Karpas-422 (cell line): ENCODE data around the gene MCU. TPM values are rescaled to one million over a fixed set of nuclear protein-coding genes. Genes with fewer than 3 reads are reported as not detected.
"Not testable (repeated sequence)": the region's sequence is repeated elsewhere in the genome, so short reads cannot be mapped to it uniquely, and the experiment has no call there.

Experiments
- DNase-seq: peaks from one replicate; pipeline ENCODE4 v3.0.0-alpha.2; 2015
- H2AFZ ChIP-seq: fragments of 200-600 bp; sonication (generic); 2 replicates; pipeline ENCODE4 v1.6.1; 2014; ENCODE audit warnings: antibody characterized with exemption, low read length, mixed read lengths
- H3K27ac ChIP-seq: fragments of 200-600 bp; sonication (generic); 2 replicates; pipeline ENCODE4 v1.5.1; 2014; ENCODE audit warnings: mild to moderate bottlenecking, low read length, moderate library complexity
- H3K27me3 ChIP-seq: fragments of 200-600 bp; sonication (generic); 2 replicates; pipeline ENCODE4 v1.6.1; 2014; ENCODE audit warnings: low read length, mixed read lengths
- H3K36me3 ChIP-seq: fragments of 200-600 bp; sonication (generic); 2 replicates; pipeline ENCODE4 v1.6.1; 2014; ENCODE audit warnings: low read length, mixed read lengths; ENCODE audit not compliant: insufficient read depth
- H3K4me1 ChIP-seq: fragments of 200-600 bp; sonication (generic); 2 replicates; pipeline ENCODE4 v1.6.1; 2014; ENCODE audit warnings: mild to moderate bottlenecking, low read length, mixed read lengths
- H3K4me2 ChIP-seq: fragments of 200-600 bp; sonication (generic); 2 replicates; pipeline ENCODE4 v1.6.1; 2014; ENCODE audit warnings: low read length, low read depth, mild to moderate bottlenecking; ENCODE audit not compliant: poor library complexity, severe bottlenecking
- H3K4me3 ChIP-seq: fragments of 200-600 bp; sonication (generic); 2 replicates; pipeline ENCODE4 v1.5.1; 2014; ENCODE audit warnings: mild to moderate bottlenecking, antibody characterized with exemption, low read length, mixed read lengths
- H3K79me2 ChIP-seq: fragments of 200-600 bp; sonication (generic); 2 replicates; pipeline ENCODE4 v1.6.1; 2014; ENCODE audit warnings: mild to moderate bottlenecking, low read length, mixed read lengths
- H3K9ac ChIP-seq: fragments of 200-600 bp; sonication (generic); 2 replicates; pipeline ENCODE4 v1.6.0; 2014; ENCODE audit warnings: low read length
- H3K9me2 ChIP-seq: fragments of 200-600 bp; sonication (generic), shearing (Covaris generic); replicated peaks from 2 replicates; pipeline ENCODE4 v1.6.0; 2014; ENCODE audit warnings: mild to moderate bottlenecking, low read length, moderate library complexity; ENCODE audit not compliant: insufficient read depth
- H3K9me3 ChIP-seq: fragments of 300-700, 200-600 bp; sonication (generic); 2 replicates; pipeline ENCODE4 v1.6.1; 2014; ENCODE audit warnings: low read length, mixed read lengths
- H4K20me1 ChIP-seq: fragments of 200-600 bp; sonication (generic); 2 replicates; pipeline ENCODE4 v1.6.1; 2014; ENCODE audit warnings: mild to moderate bottlenecking, antibody characterized with exemption, low read length, low read depth; ENCODE audit not compliant: insufficient read depth
- total RNA-seq: library from RNA; depleted of rRNA; stranded (reverse); fragments of >200 nt; shearing (Covaris generic); gene quantifications from 2 replicates; pipeline ENCODE4 v1.2.3, GENCODE V29; 2014; ENCODE audit warnings: low replicate concordance

Gene MCU
- total RNA-seq, 1 experiment from 2014 or later, result 41.3 TPM

DNA sequence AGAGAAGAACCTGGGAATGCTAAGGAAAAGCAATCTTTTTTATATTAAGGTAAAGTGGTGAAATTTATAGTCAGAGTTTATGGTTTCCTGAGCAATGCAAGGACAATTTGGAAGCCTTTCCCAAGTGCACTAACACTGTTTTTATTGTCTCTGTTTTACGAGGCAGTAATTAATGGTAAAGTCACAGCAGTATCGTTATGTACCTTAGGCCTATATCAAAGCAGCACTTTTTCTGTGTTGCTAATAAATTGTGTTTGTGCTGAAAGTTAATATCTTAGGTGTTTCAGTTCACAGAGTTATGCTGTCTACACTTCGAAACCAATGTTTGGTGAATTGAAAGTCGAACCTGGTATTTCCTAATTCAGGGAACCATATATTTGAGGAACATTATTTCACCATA, 220.8 kb downstream of the MCU start:
- Histone ChIP-seq H3K4me2 (no peak overlapping the region), H2AFZ (no peak overlapping the region), H3K9ac (no peak overlapping the region)

DNA sequence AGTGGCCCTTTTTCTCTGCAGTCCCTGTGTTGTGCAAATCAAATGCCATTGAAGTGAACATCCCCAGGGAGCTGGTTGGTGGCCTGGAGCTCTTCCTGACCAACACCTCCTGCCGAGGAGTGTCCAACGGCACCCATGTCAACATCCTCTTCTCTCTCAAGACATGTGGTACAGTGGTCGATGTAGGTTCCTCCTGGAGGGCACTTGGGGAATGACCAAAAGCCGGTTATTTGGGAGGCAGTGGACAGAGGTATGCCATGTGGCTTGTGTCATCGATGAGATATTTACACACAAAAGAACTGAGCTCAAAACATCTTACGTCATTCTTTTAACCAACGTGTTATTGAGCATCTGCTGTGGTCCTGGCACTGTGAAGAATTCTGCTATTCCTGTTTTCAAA, 221.3 kb downstream of the MCU start:
- no peak overlapping the region for H3K4me3 ChIP-seq
- no peak overlapping the region for H2AFZ ChIP-seq
- no peak overlapping the region for H3K27ac ChIP-seq
- no peak overlapping the region for H3K9ac ChIP-seq
- DNase-seq, result no peak
- no peaks in the 10 kb centered on the region for H4K20me1 ChIP-seq
- H3K4me1 ChIP-seq, result peaks cover 6% of the 10 kb centered on the region
- no peak overlapping the region for H3K4me2 ChIP-seq
- no peaks in the 10 kb centered on the region for H3K79me2 ChIP-seq
- H3K9me2 ChIP-seq, result no peaks in the 10 kb centered on the region
- H3K9me3 ChIP-seq, result no peaks in the 10 kb centered on the region
- no peaks in the 10 kb centered on the region for H3K27me3 ChIP-seq
- no peaks in the 10 kb centered on the region for H3K36me3 ChIP-seq

More for the DNA sequence above, 220.8 kb downstream of the MCU start:
- H3K79me2 ChIP-seq, result no peaks in the 10 kb centered on the region
- no peaks in the 10 kb centered on the region for H3K9me2 ChIP-seq
- H4K20me1 ChIP-seq, result no peaks in the 10 kb centered on the region
- H3K9me3 ChIP-seq, result no peaks in the 10 kb centered on the region
- DNase-seq, result no peak
- H3K27me3 ChIP-seq, result no peaks in the 10 kb centered on the region
- no peak overlapping the region for H3K4me3 ChIP-seq
- H3K4me1 ChIP-seq, result peaks cover 6% of the 10 kb centered on the region
- no peak overlapping the region for H3K27ac ChIP-seq
- H3K36me3 ChIP-seq, result no peaks in the 10 kb centered on the region

DNA sequence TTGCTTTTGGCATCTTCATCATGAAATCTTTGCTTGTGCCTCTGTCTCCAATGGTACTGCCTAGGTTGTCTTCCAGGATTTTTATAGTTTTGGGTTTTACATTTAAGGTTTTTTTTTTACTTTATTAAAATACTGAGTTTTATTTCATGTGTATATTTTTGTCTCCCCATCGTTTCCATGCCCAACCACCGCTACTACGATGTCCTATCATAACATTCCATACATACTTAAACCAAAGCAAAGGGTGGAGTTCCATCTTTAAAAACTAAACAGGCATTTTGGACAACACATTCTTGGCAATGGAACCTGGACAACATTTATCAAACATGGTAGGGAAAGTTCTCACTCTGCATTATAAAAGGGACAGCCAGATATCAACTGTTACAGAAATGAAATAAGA, 225.3 kb downstream of the MCU start:
- H3K4me1 ChIP-seq, H3K36me3 ChIP-seq, H3K4me2 ChIP-seq, H3K27ac ChIP-seq, H2AFZ ChIP-seq, DNase-seq, H4K20me1 ChIP-seq, H3K9ac ChIP-seq, H3K4me3 ChIP-seq, H3K9me3 ChIP-seq, H3K27me3 ChIP-seq, H3K79me2 ChIP-seq, H3K9me2 ChIP-seq: not testable (repeated sequence)

DNA sequence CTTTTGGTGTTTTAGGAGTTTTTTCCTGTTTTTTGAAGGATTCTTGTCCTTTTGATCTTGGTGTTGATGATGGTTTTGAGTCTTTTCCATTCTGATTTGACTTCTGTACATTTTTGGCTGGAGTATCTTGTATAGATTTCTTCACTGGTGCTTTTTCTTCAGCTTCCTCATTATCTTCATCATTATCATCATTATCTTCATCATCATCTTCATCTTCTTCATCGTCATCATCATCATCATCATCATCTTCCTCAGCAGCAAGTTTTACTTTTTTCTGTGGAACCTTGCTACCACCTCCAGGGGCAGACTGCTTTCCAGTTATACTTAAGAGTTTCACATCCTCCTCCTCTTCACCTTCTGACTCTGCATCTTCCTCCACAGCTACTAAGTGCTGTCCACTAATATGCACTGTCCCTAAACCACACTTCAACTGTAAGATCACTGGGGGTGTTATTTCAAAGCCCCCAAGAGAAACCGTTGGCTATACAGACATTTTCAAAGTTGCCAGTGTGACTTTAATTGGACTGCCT, 225.9 kb downstream of the MCU start:
- not testable (repeated sequence) for H3K79me2 ChIP-seq, H3K9me2 ChIP-seq, H2AFZ ChIP-seq, H3K9ac ChIP-seq, H3K4me3 ChIP-seq, H3K27ac ChIP-seq, H3K4me1 ChIP-seq, H3K36me3 ChIP-seq, H4K20me1 ChIP-seq, H3K9me3 ChIP-seq, H3K4me2 ChIP-seq, H3K27me3 ChIP-seq
- DNase-seq, result peak; percentile 56

DNA sequence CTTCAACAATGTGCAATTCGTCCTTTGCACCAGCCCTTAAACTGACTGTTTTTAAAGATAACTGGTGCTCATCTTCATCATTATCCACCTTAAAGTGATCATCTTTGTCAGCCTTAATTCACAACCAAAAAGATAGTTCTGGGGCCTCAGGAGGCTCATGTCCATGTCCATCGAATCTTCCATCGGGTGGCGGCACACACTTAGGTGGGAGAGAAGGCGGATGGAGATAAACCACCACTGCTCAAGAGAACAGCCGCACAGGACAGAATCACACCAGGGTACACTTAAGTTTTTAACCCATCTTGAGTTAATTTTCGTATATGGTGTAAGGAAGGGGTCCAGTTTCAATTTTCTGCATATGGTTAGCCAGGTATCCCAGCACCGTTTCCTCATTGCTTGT, 226.4 kb downstream of the MCU start:
- Histone ChIP-seq H3K27ac (no peak overlapping the region), H3K79me2 (no peaks in the 10 kb centered on the region), H2AFZ (no peak overlapping the region), H3K9ac (no peak overlapping the region), H3K27me3 (no peaks in the 10 kb centered on the region), H4K20me1 (no peaks in the 10 kb centered on the region), H3K4me3 (no peak overlapping the region), H3K36me3 (no peaks in the 10 kb centered on the region), H3K4me2 (no peak overlapping the region), H3K9me3 (no peaks in the 10 kb centered on the region), H3K9me2 (no peaks in the 10 kb centered on the region), H3K4me1 (peaks cover 6% of the 10 kb centered on the region)
- DNase-seq, result no peak

DNA sequence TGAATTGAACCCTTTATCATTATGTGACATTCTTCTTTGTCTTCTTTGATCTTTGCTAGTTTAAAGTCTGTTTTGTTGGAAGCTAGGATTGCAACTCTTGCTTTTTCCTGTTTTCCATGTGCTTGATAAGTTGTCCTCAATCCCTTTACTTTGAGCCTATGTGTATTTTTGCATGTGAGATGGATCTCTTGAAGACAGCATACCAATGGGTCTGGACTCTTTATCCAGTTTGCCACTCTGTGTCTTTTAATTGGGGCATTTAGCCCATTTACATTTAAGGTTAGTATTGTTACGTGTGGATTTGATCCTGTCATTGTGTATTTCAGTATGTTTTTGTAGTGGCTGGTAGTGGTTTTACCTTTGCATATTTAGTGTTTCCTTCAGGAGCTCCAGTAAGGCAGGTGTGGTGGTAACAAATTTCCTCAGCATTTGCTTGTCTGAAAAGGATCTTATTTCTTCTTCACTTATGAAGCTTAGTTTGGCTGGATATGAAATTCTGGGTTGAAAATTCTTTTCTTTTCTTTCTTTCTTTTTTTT, 229.3 kb downstream of the MCU start:
- H3K27ac ChIP-seq, H3K36me3 ChIP-seq, H3K4me3 ChIP-seq, H3K4me2 ChIP-seq, H2AFZ ChIP-seq, H3K79me2 ChIP-seq, H3K9me3 ChIP-seq, DNase-seq, H3K9me2 ChIP-seq, H3K27me3 ChIP-seq, H4K20me1 ChIP-seq, H3K9ac ChIP-seq, H3K4me1 ChIP-seq: not testable (repeated sequence)

DNA sequence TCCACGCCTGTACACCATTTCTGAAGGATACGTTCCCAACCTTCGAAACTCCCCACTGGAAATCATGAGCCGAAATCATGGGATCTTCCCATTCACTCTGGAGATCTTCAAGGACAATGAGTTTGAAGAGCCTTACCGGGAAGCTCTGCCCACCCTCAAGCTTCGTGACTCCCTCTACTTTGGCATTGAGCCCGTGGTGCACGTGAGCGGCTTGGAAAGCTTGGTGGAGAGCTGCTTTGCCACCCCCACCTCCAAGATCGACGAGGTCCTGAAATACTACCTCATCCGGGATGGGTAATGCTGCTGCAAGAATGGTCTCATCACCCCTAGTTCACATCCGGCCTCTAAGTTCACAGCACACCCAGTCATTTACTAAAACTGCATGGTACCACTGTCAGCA, 232.4 kb downstream of the MCU start:
- H3K4me3 ChIP-seq, result no peak overlapping the region
- no peaks in the 10 kb centered on the region for H3K27me3 ChIP-seq
- no peak overlapping the region for H3K9ac ChIP-seq
- H3K4me2 ChIP-seq, result no peak overlapping the region
- H3K79me2 ChIP-seq, result no peaks in the 10 kb centered on the region
- no peaks in the 10 kb centered on the region for H3K9me2 ChIP-seq
- H3K36me3 ChIP-seq, result no peaks in the 10 kb centered on the region
- no peaks in the 10 kb centered on the region for H3K4me1 ChIP-seq
- H3K27ac ChIP-seq, result no peak overlapping the region
- no peaks in the 10 kb centered on the region for H3K9me3 ChIP-seq
- H2AFZ ChIP-seq, result no peak overlapping the region
- no peak for DNase-seq
- H4K20me1 ChIP-seq, result no peaks in the 10 kb centered on the region

DNA sequence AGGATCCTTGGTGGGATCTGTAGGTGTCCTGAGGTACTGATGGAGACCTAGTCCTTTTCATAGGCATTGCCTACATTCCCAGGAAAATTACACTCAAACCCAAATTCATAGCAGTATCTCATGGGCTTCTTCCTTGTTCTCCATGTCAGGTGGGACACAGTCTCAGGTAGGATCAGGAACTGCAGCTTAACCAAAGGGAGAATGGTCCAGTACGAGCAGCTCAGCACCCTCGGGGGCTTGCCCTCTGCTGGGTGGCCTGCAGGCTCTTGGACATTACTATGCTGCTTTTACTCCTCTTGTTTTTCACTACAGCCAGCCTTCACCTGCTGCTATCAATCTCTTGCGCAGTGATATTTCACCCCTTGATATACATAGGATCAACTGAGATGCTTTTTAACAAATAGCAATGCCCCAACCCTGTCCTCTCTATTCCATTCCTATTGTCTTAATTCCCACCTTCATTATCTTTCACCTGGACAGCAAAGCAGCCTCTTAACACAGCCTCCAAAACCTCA, 234.1 kb downstream of the MCU start:
- Histone ChIP-seq H3K27me3 (no peaks in the 10 kb centered on the region), H3K36me3 (no peaks in the 10 kb centered on the region), H3K4me1 (no peaks in the 10 kb centered on the region), H3K27ac (no peak overlapping the region), H3K9me3 (no peaks in the 10 kb centered on the region), H3K4me3 (no peak overlapping the region), H3K79me2 (no peaks in the 10 kb centered on the region), H4K20me1 (no peaks in the 10 kb centered on the region), H3K9me2 (no peaks in the 10 kb centered on the region), H3K4me2 (no peak overlapping the region), H2AFZ (no peak overlapping the region), H3K9ac (no peak overlapping the region)
- DNase-seq, result no peak
